Forelimb muscle (tissue), 1 donor: Measurements from ENCODE around the gene MNX1. TPM values are rescaled to one million over a fixed set of nuclear protein-coding genes. Genes with fewer than 3 reads are reported as not detected.
A peak's percentile ranks its signal among the peaks of the same experiment; 100 is the strongest.

Experiments used
- DNase-seq: peaks from one replicate; pipeline ENCODE4 v3.0.0-alpha.2; 2013; ENCODE audit warnings: low read depth
- polyA plus RNA-seq: library from polyadenylated mRNA; unstranded; fragments of 120-200 nt; gene quantifications from one replicate; pipeline ENCODE4 v1.2.1, GENCODE V29; 2013; ENCODE audit not compliant: insufficient read length

The MNX1 gene
- polyA plus RNA-seq, 1 donor = not detected

GRCh38 chr7:157002819-157003421, 7.5 kb downstream of the MNX1 start:
- DNase-seq = no peak

GRCh38 chr7:157001920-157002818, 8.3 kb downstream of the MNX1 start:
- DNase-seq = no peak

GRCh38 chr7:157000741-157001653, 9.5 kb downstream of the MNX1 start:
- DNase-seq = no peak

GRCh38 chr7:156999958-157000726, 10.3 kb downstream of the MNX1 start:
- DNase-seq = no peak

GRCh38 chr7:156998988-156999957, 11.2 kb downstream of the MNX1 start:
- no peak for DNase-seq

- no peak for DNase-seq
Measured at GRCh38 chr7:156994417-156994816, 16.0 kb downstream of the MNX1 start.

- DNase-seq = no peak
Measured at GRCh38 chr7:156993925-156994235, 16.6 kb downstream of the MNX1 start.

GRCh38 chr7:156993021-156993924, 17.2 kb downstream of the MNX1 start:
- no peak for DNase-seq

- no peak for DNase-seq
Measured at GRCh38 chr7:156989766-156990535, 20.5 kb downstream of the MNX1 start.

- no peak for DNase-seq
Measured at GRCh38 chr7:156988343-156989185, 21.9 kb downstream of the MNX1 start.

GRCh38 chr7:156986378-156986777, 24.1 kb downstream of the MNX1 start:
- DNase-seq = no peak

- DNase-seq = no peak
Measured at GRCh38 chr7:156985101-156985992, 25.1 kb downstream of the MNX1 start.

- DNase-seq = peak; percentile 72
Measured at GRCh38 chr7:156984174-156984891, 26.1 kb downstream of the MNX1 start.

- DNase-seq = no peak
Measured at GRCh38 chr7:156979711-156980110, 30.8 kb downstream of the MNX1 start.

GRCh38 chr7:156979007-156979606, 31.4 kb downstream of the MNX1 start:
- DNase-seq = no peak
